ENCODE measurements around the gene SUSD6.

DNA sequence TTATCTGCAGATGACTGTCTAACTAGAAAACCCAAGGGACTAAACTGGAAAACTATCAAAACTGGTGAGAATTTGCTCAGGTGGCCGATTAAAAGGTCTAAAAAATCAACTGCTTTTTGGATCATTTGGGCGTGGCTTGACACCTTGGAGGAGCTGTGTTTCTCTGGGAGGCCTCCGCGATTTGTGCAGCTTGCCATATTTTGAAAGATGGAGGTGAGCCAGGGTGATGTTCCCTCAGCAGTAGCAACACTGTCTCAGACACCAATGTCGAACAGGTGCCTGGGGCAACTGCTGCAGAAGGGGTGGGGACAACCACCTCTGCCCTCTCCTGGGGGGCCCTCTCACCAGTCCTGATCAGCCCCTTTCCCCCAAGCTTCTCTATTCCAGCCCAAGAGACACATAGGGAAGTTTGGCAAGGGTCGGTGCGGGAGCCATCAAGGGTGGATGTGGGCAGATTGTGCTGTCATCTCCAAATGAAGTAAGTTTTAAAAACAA is 40.5 kb upstream of the SUSD6 start:
- TF ChIP-seq CTCF (conservative IDR thresholded peaks at IDR 0.05) (no peak), EZH2 (IDR thresholded peaks at IDR 0.05; ENCODE audit: low read depth) (no peak)

Measured in PC-9 (cell line).